Activated CD8-positive, alpha-beta T cell treated with anti-CD3 and anti-CD28 coated beads for 36 hours (primary cell): ENCODE measurements around the gene ANKRD13B. TPM values are rescaled to one million over a fixed set of nuclear protein-coding genes. Genes with fewer than 3 reads are reported as not detected.
A peak's percentile ranks its signal among the peaks of the same experiment; 100 is the strongest.

ENCODE experiments used
- ATAC-seq: fragments of 200-7000 bp; cut with Tn5 transposase; one replicate; pipeline ENCODE4 v1.10.0; 2021; ENCODE audit warnings: mild to moderate bottlenecking, moderate library complexity
- CTCF ChIA-PET: fragments of 350-600 bp; sonication (Branson Sonifier 250); formaldehyde crosslinking; loops from one replicate; lab custom pipeline; 2021; ENCODE audit warnings: antibody characterized with exemption; lab: Charles Lee
- POLR2A ChIA-PET: fragments of 350-600 bp; sonication (Branson Sonifier 250); formaldehyde crosslinking; loops from one replicate; lab custom pipeline; 2021; ENCODE audit warnings: antibody characterized with exemption; lab: Charles Lee
- DNase-seq: peaks from one replicate; pipeline ENCODE4 v3.0.0-alpha.2; 2020
- H3K27ac Mint-ChIP-seq: one replicate; pipeline ENCODE4 v1.8.0; 2021; ENCODE audit warnings: mild to moderate bottlenecking, mixed read lengths
- H3K27me3 Mint-ChIP-seq: one replicate; pipeline ENCODE4 v1.8.0; 2021; ENCODE audit warnings: mixed read lengths
- H3K36me3 Mint-ChIP-seq: one replicate; pipeline ENCODE4 v1.8.0; 2021; ENCODE audit warnings: low read depth, mixed read lengths
- H3K4me1 Mint-ChIP-seq: one replicate; pipeline ENCODE4 v1.8.0; 2021; ENCODE audit warnings: low read depth, mixed read lengths
- H3K4me3 Mint-ChIP-seq: one replicate; pipeline ENCODE4 v1.8.0; 2021; ENCODE audit warnings: mild to moderate bottlenecking, moderate library complexity, mixed read lengths
- H3K9me3 Mint-ChIP-seq: one replicate; pipeline ENCODE4 v1.8.0; 2021; ENCODE audit warnings: mixed read lengths
- intact Hi-C: fragments of 100-400 bp; cut with micrococcal nuclease; formaldehyde crosslinking; loops from one replicate; pipeline ENCODE4 v1.10.0; 2022
- total RNA-seq, 2 experiments: library from RNA; stranded (reverse); gene quantifications; one replicate each; pipeline ENCODE4 v1.2.3, GENCODE V29; 2021
- TF ChIP-seq, protein P1 (sequence below): fragments of 200-600 bp; IDR thresholded peaks from one replicate; pipeline ENCODE4 v1.8.0; 2022; ENCODE audit warnings: antibody characterized with exemption, mild to moderate bottlenecking

The ANKRD13B gene
- total RNA-seq, 2 experiments from 2014 or later: 22.8 to 22.9 TPM

DNA sequence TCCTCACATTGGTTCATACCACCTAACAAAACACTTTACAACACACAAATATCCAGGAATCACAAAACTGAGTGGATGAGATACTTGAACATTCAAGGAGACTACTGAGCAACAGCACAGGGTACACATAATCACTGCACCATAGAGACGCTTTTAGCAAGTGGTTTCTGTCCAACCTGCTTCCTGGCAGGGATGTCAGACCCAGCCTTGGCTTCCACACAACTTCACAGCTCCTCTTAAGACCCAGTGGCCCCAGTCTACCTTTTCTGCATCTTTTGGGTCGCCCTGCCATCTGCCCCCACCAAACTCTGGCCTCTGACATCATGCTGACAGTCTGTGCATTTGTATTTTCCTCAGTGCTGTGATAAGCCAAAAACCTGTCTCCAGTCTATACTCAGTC is 35.7 kb downstream of the ANKRD13B start:
- CTCF ChIA-PET: interaction anchor here (1.4 to 1.9 kb wide), 4 partner anchors 11 to 180 kb away, joined by 3 to 9 read pairs (median 4); no protein-coding TSS in a partner anchor

DNA sequence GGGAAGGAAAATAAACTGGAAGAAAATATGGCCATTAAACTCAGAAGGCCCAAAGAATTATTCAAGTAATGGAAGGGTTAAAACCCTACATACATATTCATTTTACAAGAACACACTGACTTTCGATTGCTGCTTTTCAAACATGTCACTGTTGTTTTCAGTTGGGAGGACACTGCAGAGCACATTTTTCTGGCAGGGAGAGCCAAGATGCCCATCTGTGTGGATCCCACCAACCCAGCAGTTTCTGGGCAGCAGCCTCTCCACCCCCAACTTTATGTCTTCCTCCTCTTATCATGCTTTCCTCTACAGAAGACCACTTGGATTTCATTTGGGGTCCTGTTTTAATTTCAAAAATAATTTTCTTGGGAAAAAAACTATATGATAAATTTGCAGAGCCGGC is 36.9 kb downstream of the ANKRD13B start:
- H3K4me3 Mint-ChIP-seq: no peak overlapping the region
- peaks cover 46% of the 10 kb centered on the region for H3K4me1 Mint-ChIP-seq
- DNase-seq (no peak), ATAC-seq (no peak)
- TF ChIP-seq, protein P1, sequence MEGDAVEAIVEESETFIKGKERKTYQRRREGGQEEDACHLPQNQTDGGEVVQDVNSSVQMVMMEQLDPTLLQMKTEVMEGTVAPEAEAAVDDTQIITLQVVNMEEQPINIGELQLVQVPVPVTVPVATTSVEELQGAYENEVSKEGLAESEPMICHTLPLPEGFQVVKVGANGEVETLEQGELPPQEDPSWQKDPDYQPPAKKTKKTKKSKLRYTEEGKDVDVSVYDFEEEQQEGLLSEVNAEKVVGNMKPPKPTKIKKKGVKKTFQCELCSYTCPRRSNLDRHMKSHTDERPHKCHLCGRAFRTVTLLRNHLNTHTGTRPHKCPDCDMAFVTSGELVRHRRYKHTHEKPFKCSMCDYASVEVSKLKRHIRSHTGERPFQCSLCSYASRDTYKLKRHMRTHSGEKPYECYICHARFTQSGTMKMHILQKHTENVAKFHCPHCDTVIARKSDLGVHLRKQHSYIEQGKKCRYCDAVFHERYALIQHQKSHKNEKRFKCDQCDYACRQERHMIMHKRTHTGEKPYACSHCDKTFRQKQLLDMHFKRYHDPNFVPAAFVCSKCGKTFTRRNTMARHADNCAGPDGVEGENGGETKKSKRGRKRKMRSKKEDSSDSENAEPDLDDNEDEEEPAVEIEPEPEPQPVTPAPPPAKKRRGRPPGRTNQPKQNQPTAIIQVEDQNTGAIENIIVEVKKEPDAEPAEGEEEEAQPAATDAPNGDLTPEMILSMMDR: no peak
- H3K36me3 Mint-ChIP-seq: peaks cover 21% of the 10 kb centered on the region
- peak overlapping the region; percentile 38 for H3K27ac Mint-ChIP-seq
- no peaks in the 10 kb centered on the region for H3K9me3 Mint-ChIP-seq
- ChIA-PET CTCF (interaction anchor here (1.4 to 1.9 kb wide), 3 partner anchors 9 to 12 kb away, joined by 5 to 9 read pairs (median 5); no protein-coding TSS in a partner anchor), POLR2A (interaction anchor here (1.9 kb wide), 1 partner anchor 12 kb away, joined by 7 read pairs; no protein-coding TSS in a partner anchor)
- intact Hi-C loops: no loop called here
- no peaks in the 10 kb centered on the region for H3K27me3 Mint-ChIP-seq

More for the DNA sequence above, 35.7 kb downstream of the ANKRD13B start:
- no peaks in the 10 kb centered on the region for H3K9me3 Mint-ChIP-seq
- POLR2A ChIA-PET: interaction anchor here (1.0 to 1.9 kb wide), 2 partner anchors 11 to 134 kb away, joined by 3 to 7 read pairs; no protein-coding TSS in a partner anchor
- peaks cover 53% of the 10 kb centered on the region for H3K4me1 Mint-ChIP-seq
- H3K4me3 Mint-ChIP-seq: no peak overlapping the region
- H3K36me3 Mint-ChIP-seq: peaks cover 15% of the 10 kb centered on the region
- intact Hi-C loops: no loop called here
- no peaks in the 10 kb centered on the region for H3K27me3 Mint-ChIP-seq
- H3K27ac Mint-ChIP-seq: peak overlapping the region; percentile 27
- DNase-seq: no peak
- ATAC-seq: no peak
- TF ChIP-seq, protein P1: no peak

GRCh38 chr17:29630630-29631193 is 37.8 kb downstream of the ANKRD13B start:
- ATAC-seq (no peak), DNase-seq (no peak)
- Mint-ChIP-seq H3K27me3 (no peaks in the 10 kb centered on the region), H3K4me1 (peaks cover 40% of the 10 kb centered on the region), H3K27ac (peak overlapping the region; percentile 58), H3K9me3 (no peaks in the 10 kb centered on the region), H3K36me3 (peaks cover 23% of the 10 kb centered on the region), H3K4me3 (no peak overlapping the region)
- intact Hi-C loops: no loop called here
- POLR2A ChIA-PET: no interaction called here
- TF ChIP-seq, protein P1: no peak
- CTCF ChIA-PET: interaction anchor here (1.9 kb wide), 1 partner anchor 9 kb away, joined by 5 read pairs; no protein-coding TSS in a partner anchor

GRCh38 chr17:29633886-29634285 is 41.0 kb downstream of the ANKRD13B start:
- intact Hi-C loops: no loop called here
- peaks cover 32% of the 10 kb centered on the region for H3K36me3 Mint-ChIP-seq
- TF ChIP-seq, protein P1: no peak
- POLR2A ChIA-PET: no interaction called here
- peak overlapping the region; percentile 44 for H3K27ac Mint-ChIP-seq
- DNase-seq: no peak
- no peak for ATAC-seq
- peaks cover 22% of the 10 kb centered on the region for H3K4me1 Mint-ChIP-seq
- no peak overlapping the region for H3K4me3 Mint-ChIP-seq
- CTCF ChIA-PET: interaction anchor here (1.3 to 1.7 kb wide), 3 partner anchors 16 to 153 kb away, joined by 4 to 6 read pairs (median 5); no protein-coding TSS in a partner anchor
- no peaks in the 10 kb centered on the region for H3K9me3 Mint-ChIP-seq
- no peaks in the 10 kb centered on the region for H3K27me3 Mint-ChIP-seq

DNA sequence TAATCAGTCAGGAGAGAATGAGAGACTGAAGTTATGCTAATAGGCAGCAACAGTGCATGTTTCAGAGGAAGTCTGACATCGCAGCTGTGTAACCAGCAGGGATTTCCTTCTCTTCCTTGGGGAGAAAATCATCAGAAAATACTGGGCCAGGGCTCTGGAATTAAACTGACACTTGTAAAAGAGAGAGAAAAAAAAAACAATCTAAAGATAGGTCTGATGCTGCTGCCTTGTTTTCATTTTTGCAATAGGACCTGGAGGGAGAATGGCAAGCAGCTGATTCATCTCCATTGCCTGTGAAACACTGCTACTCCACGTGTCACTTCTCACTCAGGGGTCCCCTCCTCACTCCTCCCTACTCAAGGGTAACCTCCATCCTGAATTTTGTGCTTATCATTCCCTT is 47.5 kb downstream of the ANKRD13B start:
- CTCF ChIA-PET: interaction anchor here (1.4 to 9.0 kb wide), 11 partner anchors 14 to 290 kb away, joined by 4 to 155 read pairs (median 10); partner anchors contain the start of gene SSH2
- Mint-ChIP-seq H3K4me1 (peaks cover 34% of the 10 kb centered on the region), H3K27me3 (no peaks in the 10 kb centered on the region), H3K9me3 (no peaks in the 10 kb centered on the region), H3K27ac (peak overlapping the region; percentile 87), H3K4me3 (no peak overlapping the region), H3K36me3 (peaks cover 37% of the 10 kb centered on the region)
- POLR2A ChIA-PET: interaction anchor here (1.1 to 2.0 kb wide), 3 partner anchors 8 to 34 kb away, joined by 3 to 8 read pairs (median 3); no protein-coding TSS in a partner anchor
- intact Hi-C loops: loop anchor here (5.0 kb wide), 1 partner anchor 122 kb away; no protein-coding TSS in a partner anchor
- no peak for ATAC-seq
- TF ChIP-seq, protein P1: no peak
- no peak for DNase-seq
